Right forelimb (tissue), 1 donor: ENCODE results near the gene OR1D5.
"Not testable (repeated sequence)": the region's sequence is repeated elsewhere in the genome, so short reads cannot be mapped to it uniquely, and the experiment has no call there.

ENCODE experiments used
- DNase-seq: peaks from one replicate; pipeline ENCODE4 v3.0.0-alpha.2; 2018

OR1D5 gene

GRCh38 chr17:3063507-3063906 is at the start of gene OR1D5:
Gene OR1D5 (minus strand): TSS chr17:3063607. CDS start chr17:3063607, 0 bp downstream.
- not testable (repeated sequence) for DNase-seq

DNA sequence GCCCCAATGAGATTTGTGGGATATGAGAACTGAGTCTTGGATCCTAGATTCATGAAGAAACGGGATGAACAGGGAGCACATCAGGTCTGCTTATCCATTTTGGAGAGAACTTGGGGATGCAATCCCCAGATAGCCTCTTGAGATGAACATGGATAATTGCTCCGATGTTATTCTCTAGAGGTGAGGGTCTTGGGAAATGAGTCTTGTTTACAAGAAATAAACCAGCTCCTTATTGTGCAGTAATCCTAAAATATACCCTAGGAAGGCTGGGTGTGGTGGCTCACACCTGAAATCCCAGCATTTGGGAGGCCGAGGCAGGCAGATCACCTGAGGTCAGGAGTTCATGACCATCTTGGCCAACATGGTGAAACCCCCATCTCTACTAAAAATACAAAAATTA is 40.9 kb upstream of the OR1D5 start, which contains the start of gene OR1D2:
Gene OR1D2 (minus strand): TSS at position 101 of the 400 bp plus-strand sequence. CDS start 11,426 bp downstream, outside the sequence.
- DNase-seq, result no peak

DNA sequence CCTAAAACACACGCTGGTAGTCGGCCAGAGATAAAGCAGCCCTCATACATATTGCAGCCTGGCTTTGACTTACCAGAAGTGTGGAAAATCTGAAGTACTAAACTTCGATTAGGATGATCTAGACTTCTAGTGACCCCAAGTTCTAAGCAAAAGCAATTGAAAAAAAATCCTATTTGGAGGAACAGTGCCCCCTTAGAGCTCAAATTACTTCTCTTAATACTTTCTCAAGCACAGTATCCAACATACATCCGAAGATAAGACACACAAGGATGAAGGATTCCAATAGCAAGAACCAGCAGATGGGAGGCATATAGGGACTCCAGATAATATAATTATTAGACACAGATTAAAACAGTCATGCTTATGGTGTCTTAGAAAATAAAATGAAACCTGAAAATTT is 10.4 kb upstream of the OR1D5 start:
- DNase-seq, result not testable (repeated sequence)

DNA sequence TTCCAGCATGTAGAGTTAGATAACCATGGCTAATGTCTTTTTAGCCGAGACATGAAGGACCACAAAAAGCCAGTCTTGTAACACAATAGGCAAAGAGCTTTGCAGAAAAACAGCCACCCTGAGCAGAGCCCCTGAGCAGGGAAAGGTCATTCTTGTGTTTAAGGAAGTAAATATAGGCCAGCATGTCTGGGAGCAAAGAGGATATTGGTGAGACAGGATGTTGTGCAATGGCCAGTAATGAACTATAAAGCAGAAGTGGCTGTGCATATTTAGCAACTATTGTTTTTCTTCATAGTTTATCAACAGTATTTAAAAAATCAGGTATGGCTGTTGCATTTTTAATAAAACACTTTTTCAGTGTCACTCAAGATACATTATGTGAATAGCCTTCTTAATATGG is 1.8 kb upstream of the OR1D5 start:
- DNase-seq, result not testable (repeated sequence)

GRCh38 chr17:3062824-3063377 is 506 bp downstream of the OR1D5 start:
- DNase-seq, result not testable (repeated sequence)

DNA sequence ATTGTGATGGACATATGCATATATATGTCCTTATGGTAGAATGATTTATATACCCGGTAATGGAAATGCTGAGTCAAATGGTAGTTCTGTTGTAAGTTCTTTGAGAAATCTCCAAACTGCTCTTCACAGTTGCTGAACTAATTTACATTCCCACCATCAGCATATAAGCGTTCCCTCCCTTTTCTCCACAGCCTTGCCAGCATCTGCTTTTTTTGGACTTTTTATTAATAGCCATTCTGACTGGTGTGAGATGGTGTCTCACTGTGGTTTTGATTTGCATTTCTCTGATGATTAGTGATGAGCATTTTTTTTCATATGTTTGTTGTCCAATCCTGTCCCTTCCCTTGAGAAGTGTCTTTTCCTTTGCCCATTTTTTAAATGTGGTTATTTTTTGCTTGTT is 8.5 kb downstream of the OR1D5 start:
- DNase-seq, result not testable (repeated sequence)

DNA sequence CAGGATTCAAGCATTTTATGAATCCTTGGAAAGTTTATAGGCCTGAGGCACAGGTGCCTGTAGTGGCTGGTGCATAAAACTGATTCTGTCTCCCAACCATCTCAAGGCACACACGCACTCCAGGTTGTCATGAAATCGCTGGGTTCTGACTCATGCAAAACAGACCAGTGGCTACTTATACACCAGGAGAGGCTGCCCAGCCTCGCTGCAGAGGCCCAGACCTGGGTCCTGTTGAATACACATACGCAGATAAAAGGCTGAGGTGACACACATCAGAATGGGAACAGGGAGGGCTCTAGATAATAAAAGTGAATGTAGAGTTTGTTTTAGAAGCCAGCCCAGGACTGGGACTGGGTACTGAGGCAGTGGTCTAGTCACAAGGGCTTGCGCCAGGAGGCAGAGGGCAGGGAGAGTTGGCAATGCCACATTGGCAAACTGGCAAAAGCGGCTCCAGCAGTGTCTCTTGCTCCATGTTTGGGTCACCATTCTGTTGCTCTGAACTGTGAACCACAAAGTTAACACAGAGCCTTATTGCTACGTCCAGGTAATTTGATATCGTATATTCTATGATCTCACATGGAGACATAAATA is 13.6 kb downstream of the OR1D5 start:
- no peak for DNase-seq

GRCh38 chr17:3048727-3049471 is 14.5 kb downstream of the OR1D5 start:
- peak; percentile 97 for DNase-seq

- DNase-seq, result no peak
Measured at GRCh38 chr17:3046753-3047152, 16.7 kb downstream of the OR1D5 start.

DNA sequence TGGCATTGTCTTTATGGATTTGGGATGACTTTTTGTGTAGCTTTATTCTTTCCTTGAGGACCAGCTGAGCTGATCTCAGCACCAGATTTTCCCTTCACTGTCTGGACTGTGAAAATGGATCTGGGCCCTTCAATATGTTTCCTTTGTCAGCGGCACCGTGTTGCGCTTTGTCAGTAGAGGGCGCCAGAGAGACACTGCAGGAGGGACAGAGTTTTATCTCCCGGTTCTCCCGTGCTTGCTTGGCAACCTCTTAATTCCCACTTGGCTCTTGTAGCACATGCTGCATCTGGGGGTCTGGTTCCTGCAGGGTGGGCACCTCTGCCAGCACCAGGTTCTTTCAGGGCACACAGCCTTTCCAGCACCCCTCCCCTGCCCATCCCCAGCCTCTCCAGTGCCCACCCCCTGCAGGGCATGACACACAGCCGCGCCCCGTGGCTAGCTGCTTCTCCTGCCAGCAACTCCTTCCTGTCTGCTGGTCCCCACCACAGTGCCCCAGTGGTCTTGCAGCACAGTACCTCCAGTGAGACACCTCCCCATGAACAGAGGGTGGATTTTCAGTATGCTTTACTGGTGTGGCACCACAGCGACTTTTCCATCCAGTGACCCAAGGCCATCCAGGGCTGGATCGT is 19.6 kb downstream of the OR1D5 start:
- no peak for DNase-seq

- no peak for DNase-seq
Measured at GRCh38 chr17:3040882-3041281, 22.5 kb downstream of the OR1D5 start.

- DNase-seq, result no peak
Measured at GRCh38 chr17:3039736-3040135, 23.7 kb downstream of the OR1D5 start.

DNA sequence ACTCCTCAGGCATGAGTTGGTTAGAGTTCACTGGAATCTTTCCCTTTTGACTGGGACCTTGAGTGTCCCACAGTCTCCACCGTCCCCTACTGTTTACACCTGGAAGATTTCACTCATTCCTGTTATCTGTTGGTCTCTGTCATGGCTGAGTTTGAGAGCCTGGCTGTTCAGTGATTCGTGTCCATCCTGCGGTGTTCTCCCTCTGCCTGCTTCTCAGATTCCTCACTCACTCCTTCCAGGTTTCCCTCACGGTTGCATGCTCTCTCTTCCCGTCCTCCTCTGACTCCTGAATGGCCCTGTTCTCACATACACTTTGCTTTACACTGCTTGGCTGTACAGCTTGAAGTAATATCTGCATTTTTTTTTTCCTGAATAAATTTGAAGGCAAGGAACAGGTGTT is 24.5 kb downstream of the OR1D5 start:
- DNase-seq, result no peak

DNA sequence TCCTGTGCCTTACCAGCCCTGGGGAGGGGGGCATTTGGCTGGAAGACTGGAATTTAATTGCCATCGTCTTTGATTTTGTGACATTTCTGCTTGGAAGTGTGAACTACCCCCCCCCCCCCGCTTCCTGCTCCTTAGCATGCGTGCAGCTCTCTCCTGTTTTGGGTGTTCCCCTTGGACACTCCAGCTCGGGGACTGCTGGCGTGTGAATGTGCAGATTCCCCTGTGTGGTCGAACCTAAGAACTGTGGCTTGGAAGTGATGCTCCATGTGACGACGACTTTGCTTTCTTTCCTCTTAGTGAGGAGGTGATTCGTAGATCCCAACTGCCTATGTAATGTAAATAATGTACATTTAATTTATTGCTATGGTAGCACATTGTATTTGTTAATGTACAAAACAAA is 26.1 kb downstream of the OR1D5 start:
- no peak for DNase-seq

DNA sequence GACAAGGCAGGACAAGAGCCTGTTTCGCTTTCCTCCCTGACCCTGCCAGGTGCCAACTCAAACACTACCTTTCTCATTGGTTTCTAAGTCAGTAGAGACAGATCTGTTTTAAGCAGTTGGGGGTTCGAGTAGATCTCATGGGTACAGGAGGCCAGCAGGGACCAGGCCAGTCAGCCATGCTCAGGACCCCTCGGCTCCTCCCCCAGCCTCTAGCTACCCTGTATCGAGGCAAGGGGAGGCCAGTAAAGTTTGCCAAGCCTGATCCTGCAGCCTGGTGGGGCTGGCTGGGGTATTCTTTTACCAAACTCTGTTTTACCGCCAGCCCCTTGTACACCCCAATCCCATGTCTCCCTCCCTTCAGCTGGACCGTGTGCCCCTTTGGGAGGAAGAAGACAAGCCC is 26.6 kb downstream of the OR1D5 start:
- DNase-seq, result no peak

DNA sequence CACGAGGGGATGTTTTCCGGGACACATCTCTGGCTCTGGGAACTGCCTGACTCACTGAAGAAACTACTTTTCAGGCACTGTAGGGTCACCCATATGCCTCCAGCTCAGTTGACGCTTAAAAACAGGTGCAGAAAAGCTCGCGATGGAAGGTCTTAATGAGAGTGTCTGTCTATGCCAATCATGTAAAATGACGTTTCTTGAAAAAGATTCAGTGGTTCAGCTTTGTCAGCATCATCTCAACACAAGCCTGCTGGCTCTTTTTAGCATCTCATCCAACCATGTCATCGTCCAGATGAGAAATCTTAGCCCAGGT is 27.5 kb downstream of the OR1D5 start:
- no peak for DNase-seq

- DNase-seq, result no peak
Measured at GRCh38 chr17:3035256-3035967, 28.0 kb downstream of the OR1D5 start.

GRCh38 chr17:3034578-3034920 is 28.9 kb downstream of the OR1D5 start:
- DNase-seq, result no peak

GRCh38 chr17:3033741-3034577 is 29.4 kb downstream of the OR1D5 start:
- DNase-seq, result no peak

DNA sequence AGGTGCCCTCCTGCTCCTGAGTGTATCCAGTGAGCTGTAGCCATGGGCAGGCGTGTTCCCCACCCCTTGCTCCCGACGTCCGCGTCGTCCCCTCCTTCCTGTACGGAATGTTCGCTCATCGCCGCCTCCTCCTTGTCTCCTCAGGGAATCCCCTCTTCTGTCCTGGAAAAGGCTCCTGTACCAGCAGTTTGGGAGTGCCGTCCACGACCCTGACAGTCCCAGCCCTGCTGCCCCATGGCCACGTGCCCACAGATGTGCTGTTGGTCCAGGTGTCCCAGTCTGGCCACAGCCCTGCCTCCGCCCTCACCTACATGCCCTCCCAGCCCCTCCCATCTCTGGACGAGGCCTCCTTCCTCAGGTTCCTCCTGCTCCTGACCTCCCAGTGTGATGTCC is 30.2 kb downstream of the OR1D5 start:
- no peak for DNase-seq

- DNase-seq, result no peak
Measured at GRCh38 chr17:3032258-3033247, 30.9 kb downstream of the OR1D5 start.
